OCI-LY3 (cell line): ENCODE measurements around the gene ACOX1.

Experiments
- EZH2phosphoT487 ChIP-seq: fragments of 200-600 bp; shearing (Covaris generic); IDR thresholded peaks from 2 replicates; pipeline ENCODE4 v1.6.1; 2018; ENCODE audit warnings: antibody characterized with exemption, mixed run types, low read depth
- TF ChIP-seq, protein P1 (sequence below): fragments of 200-600, 300-600 bp; sonication (generic); IDR thresholded peaks from 2 replicates; pipeline ENCODE4 v1.5.1; 2014; ENCODE audit warnings: antibody characterized with exemption, low read length, low read depth

GRCh38 chr17:75985986-75986385 is 7.0 kb upstream of the ACOX1 start:
- TF ChIP-seq, protein P1, sequence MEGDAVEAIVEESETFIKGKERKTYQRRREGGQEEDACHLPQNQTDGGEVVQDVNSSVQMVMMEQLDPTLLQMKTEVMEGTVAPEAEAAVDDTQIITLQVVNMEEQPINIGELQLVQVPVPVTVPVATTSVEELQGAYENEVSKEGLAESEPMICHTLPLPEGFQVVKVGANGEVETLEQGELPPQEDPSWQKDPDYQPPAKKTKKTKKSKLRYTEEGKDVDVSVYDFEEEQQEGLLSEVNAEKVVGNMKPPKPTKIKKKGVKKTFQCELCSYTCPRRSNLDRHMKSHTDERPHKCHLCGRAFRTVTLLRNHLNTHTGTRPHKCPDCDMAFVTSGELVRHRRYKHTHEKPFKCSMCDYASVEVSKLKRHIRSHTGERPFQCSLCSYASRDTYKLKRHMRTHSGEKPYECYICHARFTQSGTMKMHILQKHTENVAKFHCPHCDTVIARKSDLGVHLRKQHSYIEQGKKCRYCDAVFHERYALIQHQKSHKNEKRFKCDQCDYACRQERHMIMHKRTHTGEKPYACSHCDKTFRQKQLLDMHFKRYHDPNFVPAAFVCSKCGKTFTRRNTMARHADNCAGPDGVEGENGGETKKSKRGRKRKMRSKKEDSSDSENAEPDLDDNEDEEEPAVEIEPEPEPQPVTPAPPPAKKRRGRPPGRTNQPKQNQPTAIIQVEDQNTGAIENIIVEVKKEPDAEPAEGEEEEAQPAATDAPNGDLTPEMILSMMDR, result no peak
- TF ChIP-seq EZH2phosphoT487, result no peak
